Left hindlimb (tissue), 1 donor: ENCODE results near the gene OXCT1.
A peak's percentile ranks its signal among the peaks of the same experiment; 100 is the strongest.
"Not testable (repeated sequence)": the region's sequence is repeated elsewhere in the genome, so short reads cannot be mapped to it uniquely, and the experiment has no call there.

Source experiments
- DNase-seq: peaks from one replicate; pipeline ENCODE4 v3.0.0-alpha.2; 2018

The OXCT1 gene

DNA sequence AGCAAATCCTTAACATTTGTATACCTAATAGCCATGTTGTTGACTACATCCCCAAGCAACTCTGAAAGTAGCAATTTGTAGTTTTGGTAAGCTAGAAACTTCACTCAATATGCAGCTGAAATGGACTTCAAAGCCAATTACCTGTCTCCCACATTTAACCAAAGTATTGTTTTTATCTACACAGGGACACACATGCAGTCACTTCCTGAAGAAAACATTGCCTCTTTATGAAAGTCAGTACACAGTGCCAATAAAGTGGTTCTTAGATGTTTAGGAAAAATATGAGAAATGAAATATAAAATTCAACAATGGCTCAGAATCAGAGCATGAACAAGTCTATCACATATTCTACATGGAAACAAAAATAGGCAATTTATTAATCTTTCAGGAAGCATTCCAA, 49.2 kb downstream of the OXCT1 start:
- DNase-seq = no peak

GRCh38 chr5:41820150-41820549, 50.1 kb downstream of the OXCT1 start:
- DNase-seq = no peak

- no peak for DNase-seq
Observed at GRCh38 chr5:41817625-41818301, 52.5 kb downstream of the OXCT1 start.

- DNase-seq = no peak
Observed at GRCh38 chr5:41815663-41816229, 54.5 kb downstream of the OXCT1 start.

DNA sequence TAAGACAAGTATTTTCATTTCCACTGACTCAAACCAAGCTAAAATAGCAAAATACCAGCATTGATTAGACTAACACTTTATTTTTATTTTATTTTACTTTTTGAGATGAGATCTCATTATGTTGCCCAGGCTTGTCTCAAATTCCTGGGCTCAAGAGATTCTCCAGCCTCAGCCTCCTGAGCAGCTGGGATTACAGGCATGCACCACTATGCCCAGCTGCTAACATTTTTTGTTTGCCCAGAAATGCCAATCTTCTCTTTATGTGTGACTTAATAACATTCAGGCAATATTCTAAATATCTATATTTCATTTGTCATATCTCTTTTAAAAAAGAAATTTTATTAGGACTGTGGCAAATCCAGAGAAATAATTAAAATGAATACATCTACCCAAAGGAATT, 55.0 kb downstream of the OXCT1 start:
- no peak for DNase-seq

GRCh38 chr5:41814306-41814705, 55.9 kb downstream of the OXCT1 start:
- not testable (repeated sequence) for DNase-seq

GRCh38 chr5:41812156-41812555, 58.1 kb downstream of the OXCT1 start:
- DNase-seq = no peak

GRCh38 chr5:41809128-41809527, 61.1 kb downstream of the OXCT1 start:
- no peak for DNase-seq

GRCh38 chr5:41808294-41808693, 61.9 kb downstream of the OXCT1 start:
- DNase-seq = no peak

- DNase-seq = no peak
Observed at GRCh38 chr5:41797662-41798061, 72.6 kb downstream of the OXCT1 start.

- DNase-seq = no peak
Observed at GRCh38 chr5:41796061-41796460, 74.2 kb downstream of the OXCT1 start.

- no peak for DNase-seq
Observed at GRCh38 chr5:41795125-41795524, 75.1 kb downstream of the OXCT1 start.

DNA sequence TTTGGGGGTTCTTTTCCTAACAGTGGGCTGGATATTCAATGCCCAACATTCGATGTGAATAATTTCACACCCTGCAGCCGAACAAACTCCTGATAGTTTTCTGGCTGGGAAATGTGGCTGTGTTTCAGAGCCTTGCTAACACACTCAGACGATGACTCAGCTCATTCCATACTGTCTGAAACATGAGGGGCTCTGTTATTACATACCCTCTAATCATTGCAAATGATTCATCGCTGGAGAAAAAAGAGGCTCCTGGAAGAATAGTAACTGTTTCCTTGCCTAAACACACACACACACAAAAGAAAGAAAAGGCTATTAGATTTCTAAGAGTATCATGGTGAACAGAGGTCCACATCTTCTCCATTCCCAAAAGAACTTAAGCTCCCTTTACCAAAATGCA, 75.8 kb downstream of the OXCT1 start:
- peak; percentile 37 for DNase-seq

DNA sequence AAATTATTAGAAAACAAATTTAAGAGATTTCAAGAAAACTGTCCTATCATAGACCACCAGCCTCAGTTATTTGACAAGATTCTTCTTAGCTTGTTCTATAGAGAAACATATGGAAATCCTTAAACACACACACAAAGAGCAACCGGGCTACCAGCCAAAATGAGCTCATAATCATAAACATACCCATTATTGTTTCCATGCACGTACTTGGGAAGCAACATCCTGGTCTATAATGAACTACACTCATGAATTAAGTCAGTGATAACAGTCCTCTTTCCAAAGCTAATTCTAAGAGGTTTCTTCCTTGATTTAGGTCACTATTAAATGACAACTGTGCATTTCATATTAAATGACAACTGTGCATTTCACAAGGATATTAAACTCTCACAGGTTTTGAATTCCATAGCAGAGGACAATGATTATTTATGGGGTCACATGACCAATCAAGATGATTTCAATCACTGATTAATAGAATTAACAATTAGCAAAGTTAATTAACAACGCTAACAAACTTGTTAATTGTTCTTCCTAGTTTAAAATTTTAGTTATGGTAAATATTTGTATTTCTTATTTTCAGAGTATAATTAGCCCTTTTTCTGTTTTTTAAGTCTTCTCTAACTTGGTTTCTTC, 77.0 kb downstream of the OXCT1 start:
- DNase-seq = peak; percentile 74

DNA sequence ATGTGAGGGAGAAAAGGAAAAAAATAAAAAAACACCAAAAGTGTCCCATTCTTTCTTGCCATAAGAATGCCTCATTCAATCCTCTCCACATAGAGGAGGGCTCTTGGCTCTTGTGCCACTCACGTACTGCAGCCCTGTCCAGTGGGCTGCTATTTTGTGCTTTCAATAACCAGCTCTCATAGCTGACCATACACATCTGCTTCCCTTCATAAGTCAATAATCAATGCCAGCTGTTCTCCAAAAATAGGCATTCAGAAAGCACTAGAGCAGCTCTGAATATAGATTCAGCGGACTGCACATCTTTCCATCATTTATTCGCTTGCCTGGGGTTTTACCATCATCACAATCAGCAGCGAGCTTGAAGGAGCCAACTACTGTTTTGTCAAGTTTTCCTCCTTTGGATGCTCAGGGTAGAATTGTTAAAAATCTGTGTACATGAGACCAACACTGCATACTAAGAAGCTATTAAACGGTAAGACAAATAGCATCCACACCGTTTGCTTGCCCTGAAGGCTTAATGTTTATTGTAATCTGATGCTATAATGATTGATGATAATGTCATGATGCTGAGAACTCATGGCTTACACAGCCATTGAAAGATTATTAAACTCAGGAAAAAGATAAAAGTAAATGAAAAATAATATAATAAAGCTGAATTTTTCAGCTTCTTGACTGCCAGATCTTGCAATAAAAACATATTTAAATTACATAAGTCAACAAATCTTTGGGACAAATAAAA, 80.0 kb downstream of the OXCT1 start:
- DNase-seq = peak; percentile 48

DNA sequence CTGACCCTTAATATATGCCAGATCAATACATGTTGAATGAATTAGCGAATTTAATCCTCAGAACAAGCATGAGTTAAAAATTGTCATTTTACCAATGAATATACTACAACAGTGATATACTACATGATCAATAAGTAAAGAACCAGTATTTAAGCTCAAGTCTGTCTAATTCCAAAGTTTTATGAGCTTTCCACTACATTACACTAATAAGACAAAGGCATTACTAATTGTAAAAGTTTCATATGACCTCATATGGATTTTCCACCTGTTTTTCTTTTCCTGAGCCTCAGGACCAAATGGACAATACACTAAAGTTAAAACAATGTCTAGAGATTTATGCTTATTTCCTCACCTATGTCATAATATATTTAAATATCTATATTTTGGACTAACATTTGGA, 80.8 kb downstream of the OXCT1 start:
- DNase-seq = no peak

DNA sequence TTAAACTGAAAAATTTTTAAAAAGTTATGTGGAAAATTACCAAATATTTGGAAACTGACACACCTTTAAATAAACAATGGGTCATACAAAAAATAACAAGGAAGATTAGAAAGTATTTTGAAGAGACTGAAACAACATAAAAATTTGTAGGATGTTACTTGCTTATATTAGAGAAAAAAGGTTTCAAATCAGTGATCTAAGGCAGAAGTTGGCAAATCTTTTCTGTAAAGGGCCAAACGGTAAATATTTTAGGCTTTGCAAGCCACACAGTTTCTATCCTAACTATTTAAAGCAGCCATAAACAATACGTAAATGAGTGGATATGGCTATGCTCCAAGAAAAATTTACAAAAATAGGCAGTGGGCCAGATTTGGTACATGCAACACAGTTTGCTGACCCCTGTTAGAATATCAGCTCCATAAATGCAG, 81.3 kb downstream of the OXCT1 start:
- DNase-seq = no peak

DNA sequence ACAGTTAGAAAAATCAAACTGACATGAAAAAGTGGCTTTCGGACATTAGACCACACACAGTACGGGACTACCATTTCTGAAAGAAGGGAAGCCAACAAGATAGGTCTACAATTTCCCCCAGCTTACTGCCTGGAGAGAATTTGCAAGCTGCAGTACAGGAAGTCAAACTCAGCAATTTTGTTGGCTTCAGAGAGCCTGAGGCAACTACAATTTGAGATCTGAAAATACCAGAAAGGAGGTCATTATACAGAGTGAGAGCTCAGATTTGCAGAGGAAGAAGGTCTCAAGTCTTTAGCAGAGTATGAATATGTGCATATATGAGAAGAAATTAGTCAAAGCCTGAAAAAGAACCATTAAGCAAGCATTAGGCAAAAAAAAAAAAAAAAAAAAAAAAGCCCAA, 83.0 kb downstream of the OXCT1 start:
- no peak for DNase-seq

GRCh38 chr5:41785061-41785460, 85.2 kb downstream of the OXCT1 start:
- DNase-seq = no peak

DNA sequence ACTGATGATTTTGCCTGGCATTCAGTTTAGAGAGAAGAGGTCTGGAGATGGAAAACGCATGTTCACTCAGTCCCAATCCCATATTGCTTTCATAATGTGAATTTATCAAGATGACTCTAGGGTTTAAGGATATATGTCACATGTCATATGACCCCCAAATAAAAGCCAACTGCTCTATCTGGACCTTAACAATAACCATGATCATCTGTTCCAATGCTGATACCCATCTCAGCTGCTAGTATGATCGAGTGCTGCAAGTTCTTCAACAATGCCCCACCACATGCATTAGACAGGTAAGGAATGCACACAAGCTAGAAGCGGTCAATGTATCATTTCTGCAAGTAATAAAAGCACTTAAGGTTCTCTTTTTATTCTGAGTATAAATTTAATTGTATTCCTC, 91.8 kb downstream of the OXCT1 start:
- no peak for DNase-seq

GRCh38 chr5:41776435-41776834, 93.8 kb downstream of the OXCT1 start:
- DNase-seq = no peak

DNA sequence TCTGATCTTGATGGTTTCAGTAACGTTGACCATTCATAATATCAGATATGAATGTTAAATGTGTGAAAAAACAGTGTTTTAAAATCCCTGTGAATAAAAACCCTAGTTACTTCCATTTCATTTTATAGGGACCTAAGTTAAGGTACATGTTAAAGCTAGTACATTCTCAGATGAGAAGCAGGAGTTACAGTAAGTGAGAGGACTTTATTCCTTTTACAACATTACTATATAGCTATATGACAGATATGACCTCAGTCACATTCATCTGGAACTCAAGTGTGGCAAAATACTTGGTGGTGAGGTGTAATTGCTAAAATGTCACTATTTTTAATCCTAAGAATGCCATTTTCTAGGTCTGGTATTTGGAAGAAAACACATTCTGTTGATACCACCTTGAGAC, 96.4 kb downstream of the OXCT1 start:
- no peak for DNase-seq

- DNase-seq = no peak
Observed at GRCh38 chr5:41772785-41773442, 97.3 kb downstream of the OXCT1 start.
